K562 (cell line): Measurements from ENCODE around the gene TK1. TPM values are rescaled to one million over a fixed set of nuclear protein-coding genes. Genes with fewer than 3 reads are reported as not detected.

Experiments used
- ADNP ChIP-seq: fragments of 200-800 bp; sonication (Bioruptor generic); IDR thresholded peaks from 2 replicates; pipeline ENCODE4 v1.6.1; 2016; ENCODE audit warnings: missing genetic modification characterization, missing compliant biosample characterization
- ARID2 ChIP-seq: fragments of 450-650 bp; IDR thresholded peaks from 2 replicates; pipeline ENCODE4 v1.6.1; 2017; ENCODE audit warnings: antibody characterized with exemption, mild to moderate bottlenecking
- CBFB ChIP-seq: sonication (generic); formaldehyde crosslinking; IDR thresholded peaks from 2 replicates; pipeline ENCODE4 v1.4.0; 2020; ENCODE audit warnings: mild to moderate bottlenecking, missing genetic modification reagents
- GTF2E2 ChIP-seq: fragments of 200-800 bp; sonication (Bioruptor generic); IDR thresholded peaks from 2 replicates; pipeline ENCODE4 v1.6.1; 2016; ENCODE audit warnings: missing genetic modification characterization, missing compliant biosample characterization
- HDGF ChIP-seq: fragments of 450-650 bp; IDR thresholded peaks from 2 replicates; pipeline ENCODE4 v1.6.1; 2016
- HMGN3 ChIP-seq: IDR thresholded peaks from 2 replicates; pipeline ENCODE4 v1.6.1; 2011; ENCODE audit warnings: borderline replicate concordance, low read depth, mild to moderate bottlenecking, mixed read lengths, low read length; ENCODE audit not compliant: insufficient read length; ENCODE audit errors: extremely low read depth
- JUNB ChIP-seq: fragments of 450-650 bp; formaldehyde crosslinking; conservative IDR thresholded peaks from 2 replicates; pipeline ENCODE4 v1.4.0; 2020; ENCODE audit warnings: mild to moderate bottlenecking
- KLF16 ChIP-seq: IDR thresholded peaks from 2 replicates; pipeline ENCODE4 v1.6.1; 2016; ENCODE audit warnings: antibody characterized with exemption
- LEF1 ChIP-seq: fragments of 450-650 bp; IDR thresholded peaks from 2 replicates; pipeline ENCODE4 v1.6.1; 2016; ENCODE audit warnings: mild to moderate bottlenecking
- MECOM ChIP-seq: fragments of 250-450 bp; sonication (Bioruptor Pico); IDR thresholded peaks from 2 replicates; pipeline ENCODE4 v1.8.0; 2022; ENCODE audit warnings: inconsistent platforms
- NFXL1 ChIP-seq: fragments of 450-650 bp; formaldehyde crosslinking; IDR thresholded peaks from 2 replicates; pipeline ENCODE4 v1.4.0; 2021; ENCODE audit warnings: mild to moderate bottlenecking
- NKRF ChIP-seq: fragments of 450-650 bp; IDR thresholded peaks from 2 replicates; pipeline ENCODE4 v1.6.1; 2016; ENCODE audit warnings: borderline replicate concordance
- PHF21A ChIP-seq: fragments of 450-650 bp; IDR thresholded peaks from 2 replicates; pipeline ENCODE4 v1.6.1; 2017; ENCODE audit warnings: low read depth, borderline replicate concordance
- SP1 ChIP-seq: sonication (generic); formaldehyde crosslinking; IDR thresholded peaks from 2 replicates; pipeline ENCODE4 v1.8.1; 2022; ENCODE audit warnings: mild to moderate bottlenecking, missing genetic modification reagents
- ZBTB17 ChIP-seq: fragments of 450-650 bp; formaldehyde crosslinking; IDR thresholded peaks from 2 replicates; pipeline ENCODE4 v1.4.0; 2020; ENCODE audit warnings: mild to moderate bottlenecking
- ZNF124 ChIP-seq: sonication (generic); formaldehyde crosslinking; IDR thresholded peaks from 2 replicates; pipeline ENCODE4 v1.8.1; 2022; ENCODE audit warnings: missing genetic modification reagents
- ZNF175 ChIP-seq: fragments of 200-800 bp; sonication (Bioruptor generic); IDR thresholded peaks from 2 replicates; pipeline ENCODE4 v1.6.1; 2016; ENCODE audit warnings: low read depth, mild to moderate bottlenecking, missing genetic modification characterization, missing compliant biosample characterization
- polyA plus RNA-seq, 8 experiments: library from polyadenylated mRNA; depleted of rRNA in 4 of 8; stranded (reverse) in 5 of 8; unstranded in 3 of 8; fragments of >200 nt; fragmentation: Nextera tagmentation in 2 of 8; fragmentation: Illumina TruSeq in 1 of 8; extraction: Ambion mirVana in 2 of 8; extraction: Trizol in 1 of 8; gene quantifications; 2 replicates each; pipeline versions ENCODE4 v1.2.1 to v1.2.3, GENCODE V29; 2011 to 2014; ENCODE audit warnings: inconsistent platforms in 1 of 8, missing spikeins in 1 of 8
- total RNA-seq, 7 experiments: library from RNA; depleted of rRNA in 6 of 7; stranded (reverse); fragments of >200 nt in 6 of 7; fragmentation: Illumina TruSeq in 2 of 7; extraction: Trizol in 2 of 7; gene quantifications; 2 replicates each; pipeline versions ENCODE4 v1.2.1 to v1.2.3, GENCODE V29; 2011 to 2021; ENCODE audit warnings: low replicate concordance in 1 of 7
- TF ChIP-seq, protein P1 (sequence below): fragments of 150-350 bp; conservative IDR thresholded peaks from 2 replicates; pipeline ENCODE4 v1.6.1; 2014; ENCODE audit warnings: low read length
- TF ChIP-seq, protein P2 (sequence below): sonication (generic); formaldehyde crosslinking; IDR thresholded peaks from 2 replicates; pipeline ENCODE4 v1.4.0; 2020; ENCODE audit warnings: mild to moderate bottlenecking, missing genetic modification reagents

TK1 gene
- total and polyA plus RNA-seq, 9 of the 15 experiments (the other 6 are each of a cell fraction or from before 2014, with no cell fraction given) = 8.4 to 280 (median 103) TPM

DNA sequence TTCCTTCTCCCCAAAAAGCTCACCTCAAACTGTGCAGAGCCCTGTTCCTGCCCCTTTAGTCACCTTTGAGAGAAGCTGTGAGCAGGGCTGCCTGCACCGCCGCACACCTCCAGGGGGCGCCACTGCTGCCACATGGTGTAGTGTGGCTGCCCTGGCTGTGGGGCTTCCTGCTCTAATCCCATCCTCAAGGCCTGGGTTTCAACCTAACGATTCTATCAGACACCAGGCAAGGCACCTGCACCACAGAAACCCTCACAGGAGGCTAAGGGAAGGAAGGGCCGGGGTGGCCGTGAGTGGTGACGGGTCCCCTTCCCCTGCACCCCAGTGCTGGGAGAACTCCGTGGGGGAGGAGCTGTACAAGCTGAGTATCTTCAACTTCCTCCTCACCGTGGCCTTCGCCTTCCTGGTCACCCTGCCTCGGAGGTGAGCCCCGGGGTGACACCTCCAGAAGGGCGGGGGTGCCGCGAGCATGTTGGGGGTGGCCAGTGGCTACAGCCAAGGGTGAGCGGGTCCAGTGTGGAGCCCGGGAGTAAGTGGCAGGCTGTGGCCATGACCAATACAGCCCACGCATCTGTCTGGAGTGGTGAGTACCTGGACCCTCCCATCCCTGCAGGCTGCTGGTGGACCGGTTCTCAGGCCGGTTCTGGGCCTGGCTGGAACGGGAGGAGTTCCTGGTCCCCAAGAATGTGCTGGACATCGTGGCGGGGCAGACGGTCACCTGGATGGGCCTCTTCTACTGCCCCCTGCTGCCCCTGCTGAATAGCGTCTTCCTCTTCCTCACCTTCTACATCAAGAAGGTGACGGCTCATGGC lies 49.3 kb downstream of the TK1 start (continued):
- TF ChIP-seq SP1 (CRISPR knock-in tag) (0 out of 2 replicates have a peak, but pooled peaks have one; percentile 54), CBFB (CRISPR knock-in tag) (0 out of 2 replicates have a peak, but pooled peaks have one; percentile 62), ADNP (tag) (peak; percentile 100), MECOM (CRISPR knock-in tag) (0 out of 2 replicates have a peak, but pooled peaks have one; percentile 37), HMGN3 (peak; percentile 22), GTF2E2 (no peak), HDGF (peak; percentile 29; the same call in 1 of the 2 replicates), ZNF175 (CRISPR knock-in tag) (no peak), ZNF124 (no peak), LEF1 (0 out of 2 replicates have a peak, but pooled peaks have one; percentile 19), ZBTB17 (CRISPR knock-in tag) (no peak), PHF21A (0 out of 2 replicates have a peak, but pooled peaks have one; percentile 8), KLF16 (peak; percentile 23; the same call in 1 of the 2 replicates), JUNB (CRISPR knock-in tag) (no peak), ARID2 (no peak), NKRF (peak; percentile 78), NFXL1 (CRISPR knock-in tag) (no peak)
- TF ChIP-seq, protein P1, sequence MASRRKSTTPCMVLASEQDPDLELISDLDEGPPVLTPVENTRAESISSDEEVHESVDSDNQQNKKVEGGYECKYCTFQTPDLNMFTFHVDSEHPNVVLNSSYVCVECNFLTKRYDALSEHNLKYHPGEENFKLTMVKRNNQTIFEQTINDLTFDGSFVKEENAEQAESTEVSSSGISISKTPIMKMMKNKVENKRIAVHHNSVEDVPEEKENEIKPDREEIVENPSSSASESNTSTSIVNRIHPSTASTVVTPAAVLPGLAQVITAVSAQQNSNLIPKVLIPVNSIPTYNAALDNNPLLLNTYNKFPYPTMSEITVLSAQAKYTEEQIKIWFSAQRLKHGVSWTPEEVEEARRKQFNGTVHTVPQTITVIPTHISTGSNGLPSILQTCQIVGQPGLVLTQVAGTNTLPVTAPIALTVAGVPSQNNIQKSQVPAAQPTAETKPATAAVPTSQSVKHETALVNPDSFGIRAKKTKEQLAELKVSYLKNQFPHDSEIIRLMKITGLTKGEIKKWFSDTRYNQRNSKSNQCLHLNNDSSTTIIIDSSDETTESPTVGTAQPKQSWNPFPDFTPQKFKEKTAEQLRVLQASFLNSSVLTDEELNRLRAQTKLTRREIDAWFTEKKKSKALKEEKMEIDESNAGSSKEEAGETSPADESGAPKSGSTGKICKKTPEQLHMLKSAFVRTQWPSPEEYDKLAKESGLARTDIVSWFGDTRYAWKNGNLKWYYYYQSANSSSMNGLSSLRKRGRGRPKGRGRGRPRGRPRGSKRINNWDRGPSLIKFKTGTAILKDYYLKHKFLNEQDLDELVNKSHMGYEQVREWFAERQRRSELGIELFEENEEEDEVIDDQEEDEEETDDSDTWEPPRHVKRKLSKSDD = no peak
- TF ChIP-seq, protein P2, sequence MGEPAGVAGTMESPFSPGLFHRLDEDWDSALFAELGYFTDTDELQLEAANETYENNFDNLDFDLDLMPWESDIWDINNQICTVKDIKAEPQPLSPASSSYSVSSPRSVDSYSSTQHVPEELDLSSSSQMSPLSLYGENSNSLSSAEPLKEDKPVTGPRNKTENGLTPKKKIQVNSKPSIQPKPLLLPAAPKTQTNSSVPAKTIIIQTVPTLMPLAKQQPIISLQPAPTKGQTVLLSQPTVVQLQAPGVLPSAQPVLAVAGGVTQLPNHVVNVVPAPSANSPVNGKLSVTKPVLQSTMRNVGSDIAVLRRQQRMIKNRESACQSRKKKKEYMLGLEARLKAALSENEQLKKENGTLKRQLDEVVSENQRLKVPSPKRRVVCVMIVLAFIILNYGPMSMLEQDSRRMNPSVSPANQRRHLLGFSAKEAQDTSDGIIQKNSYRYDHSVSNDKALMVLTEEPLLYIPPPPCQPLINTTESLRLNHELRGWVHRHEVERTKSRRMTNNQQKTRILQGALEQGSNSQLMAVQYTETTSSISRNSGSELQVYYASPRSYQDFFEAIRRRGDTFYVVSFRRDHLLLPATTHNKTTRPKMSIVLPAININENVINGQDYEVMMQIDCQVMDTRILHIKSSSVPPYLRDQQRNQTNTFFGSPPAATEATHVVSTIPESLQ (CRISPR knock-in tag) = peak; percentile 70; the same call in 1 of the 2 replicates
